ENCODE measurements around the gene CDK14.

CDK14 gene

DNA sequence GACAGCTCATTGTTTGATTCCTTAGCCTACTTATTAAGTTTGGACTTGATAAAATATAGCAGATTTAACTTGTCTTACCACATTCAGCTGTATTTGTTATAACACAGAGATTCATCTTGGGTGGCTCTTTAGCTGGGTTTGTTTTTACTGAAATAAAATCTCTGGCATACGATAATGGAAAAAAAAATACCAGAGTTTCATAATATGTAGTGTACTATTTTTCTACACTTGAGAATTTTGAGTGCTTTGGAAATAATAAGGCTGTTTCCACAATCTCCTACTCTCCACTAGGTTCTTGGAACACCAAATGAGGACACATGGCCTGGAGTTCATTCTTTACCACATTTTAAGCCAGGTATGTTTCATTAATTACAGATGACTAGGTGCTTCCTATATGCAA lies 449.5 kb downstream of the CDK14 start:
- H3K4me1 Mint-ChIP-seq, result peaks cover 2% of the 10 kb centered on the region
- H3K27me3 Mint-ChIP-seq, result no peaks in the 10 kb centered on the region
- H3K27ac Mint-ChIP-seq, result no peak overlapping the region
- no peaks in the 10 kb centered on the region for H3K36me3 Mint-ChIP-seq
- no peak overlapping the region for H3K4me3 Mint-ChIP-seq
- no peaks in the 10 kb centered on the region for H3K9me3 Mint-ChIP-seq

DNA sequence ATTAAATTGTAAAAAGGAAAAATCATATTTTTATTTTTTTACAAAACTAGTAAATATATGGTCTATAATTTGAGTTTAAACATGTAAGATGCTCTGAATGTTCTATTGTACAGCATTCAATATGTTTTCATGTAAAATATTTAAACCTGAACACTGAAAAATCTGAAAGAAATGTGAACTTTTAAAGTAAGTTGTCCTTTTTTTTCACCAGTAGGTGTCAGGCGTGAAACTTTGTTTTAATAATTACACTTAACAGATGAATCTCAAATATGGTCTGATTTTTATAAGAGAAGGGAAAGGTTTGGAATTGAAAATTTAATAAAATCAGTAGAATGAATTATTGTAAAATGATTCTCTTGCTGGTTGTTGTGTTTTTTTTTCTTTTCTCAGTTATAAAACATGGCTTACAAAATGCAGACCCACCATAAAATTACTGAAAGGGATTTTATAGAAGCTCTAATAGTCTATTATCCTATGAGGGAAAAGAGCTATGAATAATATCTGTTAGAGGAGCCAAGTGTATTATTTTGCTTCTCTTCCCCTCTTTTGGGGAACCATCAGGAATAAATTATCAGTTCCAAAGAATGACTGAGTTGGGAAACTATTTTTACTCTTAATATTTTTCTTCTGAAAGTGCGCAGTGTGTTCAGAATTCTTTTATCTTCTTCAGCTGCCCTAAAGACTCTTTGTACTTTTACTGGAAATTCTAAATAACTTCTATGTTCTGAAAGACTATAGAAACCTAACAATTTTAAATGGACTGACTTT lies 450.4 kb downstream of the CDK14 start:
- Mint-ChIP-seq H3K36me3 (no peaks in the 10 kb centered on the region), H3K27me3 (no peaks in the 10 kb centered on the region), H3K4me1 (peaks cover 11% of the 10 kb centered on the region), H3K4me3 (no peak overlapping the region), H3K9me3 (no peaks in the 10 kb centered on the region), H3K27ac (no peak overlapping the region)

GRCh38 chr7:91047636-91048035 lies 451.5 kb downstream of the CDK14 start:
- Mint-ChIP-seq H3K4me1 (peaks cover 11% of the 10 kb centered on the region), H3K36me3 (no peaks in the 10 kb centered on the region), H3K9me3 (no peaks in the 10 kb centered on the region), H3K27me3 (no peaks in the 10 kb centered on the region), H3K27ac (no peak overlapping the region), H3K4me3 (no peak overlapping the region)

DNA sequence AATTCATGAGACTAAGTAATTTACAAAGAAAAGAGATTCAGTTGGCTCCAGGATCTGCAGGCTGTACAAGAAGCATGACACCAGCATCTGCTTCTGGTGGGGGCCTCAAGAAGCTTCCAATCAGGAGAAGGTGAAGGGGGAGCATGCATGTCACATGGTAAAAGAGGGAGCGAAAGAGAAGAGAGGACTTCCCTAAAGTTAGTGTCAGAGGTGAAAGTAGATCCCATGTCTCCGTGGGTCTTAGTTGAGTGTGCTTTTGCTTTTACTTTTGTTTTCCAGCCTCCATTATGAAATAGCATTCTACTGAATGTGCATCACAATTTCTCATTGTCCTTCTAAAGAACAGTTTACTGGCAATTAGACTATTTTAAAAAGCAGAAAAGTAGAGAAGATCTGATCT lies 454.6 kb downstream of the CDK14 start:
- Mint-ChIP-seq H3K4me1 (peaks cover 11% of the 10 kb centered on the region), H3K9me3 (no peaks in the 10 kb centered on the region), H3K36me3 (no peaks in the 10 kb centered on the region), H3K4me3 (peak overlapping the region; percentile 39), H3K27me3 (no peaks in the 10 kb centered on the region), H3K27ac (peak overlapping the region; percentile 14)

- Mint-ChIP-seq H3K27me3 (no peaks in the 10 kb centered on the region), H3K27ac (no peak overlapping the region)
Measured at GRCh38 chr7:91051966-91052365, 455.8 kb downstream of the CDK14 start.

GRCh38 chr7:91054374-91054773 lies 458.3 kb downstream of the CDK14 start:
- no peaks in the 10 kb centered on the region for H3K27me3 Mint-ChIP-seq
- H3K27ac Mint-ChIP-seq, result no peak overlapping the region
- no peaks in the 10 kb centered on the region for H3K9me3 Mint-ChIP-seq
- no peak overlapping the region for H3K4me3 Mint-ChIP-seq
- no peaks in the 10 kb centered on the region for H3K36me3 Mint-ChIP-seq
- H3K4me1 Mint-ChIP-seq, result peaks cover 11% of the 10 kb centered on the region

More at GRCh38 chr7:91051966-91052365, 455.8 kb downstream of the CDK14 start:
- Mint-ChIP-seq H3K9me3 (no peaks in the 10 kb centered on the region), H3K36me3 (no peaks in the 10 kb centered on the region), H3K4me1 (peaks cover 11% of the 10 kb centered on the region), H3K4me3 (no peak overlapping the region)

- peaks cover 11% of the 10 kb centered on the region for H3K4me1 Mint-ChIP-seq
- H3K9me3 Mint-ChIP-seq, result no peaks in the 10 kb centered on the region
- H3K27me3 Mint-ChIP-seq, result no peaks in the 10 kb centered on the region
- H3K36me3 Mint-ChIP-seq, result no peaks in the 10 kb centered on the region
- H3K4me3 Mint-ChIP-seq, result no peak overlapping the region
- no peak overlapping the region for H3K27ac Mint-ChIP-seq
Measured at GRCh38 chr7:91055219-91055618, 459.1 kb downstream of the CDK14 start.

- peaks cover 10% of the 10 kb centered on the region for H3K9me3 Mint-ChIP-seq
Measured at GRCh38 chr7:91062713-91063112, 466.6 kb downstream of the CDK14 start.

GRCh38 chr7:91064052-91064451 lies 467.9 kb downstream of the CDK14 start:
- peaks cover 10% of the 10 kb centered on the region for H3K9me3 Mint-ChIP-seq
- H3K4me1 Mint-ChIP-seq, result no peaks in the 10 kb centered on the region
- H3K4me3 Mint-ChIP-seq, result no peak overlapping the region
- H3K36me3 Mint-ChIP-seq, result peaks cover 5% of the 10 kb centered on the region
- H3K27me3 Mint-ChIP-seq, result peaks cover 10% of the 10 kb centered on the region
- no peak overlapping the region for H3K27ac Mint-ChIP-seq

More at GRCh38 chr7:91062713-91063112, 466.6 kb downstream of the CDK14 start:
- Mint-ChIP-seq H3K36me3 (peaks cover 5% of the 10 kb centered on the region), H3K27ac (no peak overlapping the region), H3K4me3 (no peak overlapping the region), H3K27me3 (peaks cover 4% of the 10 kb centered on the region), H3K4me1 (no peaks in the 10 kb centered on the region)

DNA sequence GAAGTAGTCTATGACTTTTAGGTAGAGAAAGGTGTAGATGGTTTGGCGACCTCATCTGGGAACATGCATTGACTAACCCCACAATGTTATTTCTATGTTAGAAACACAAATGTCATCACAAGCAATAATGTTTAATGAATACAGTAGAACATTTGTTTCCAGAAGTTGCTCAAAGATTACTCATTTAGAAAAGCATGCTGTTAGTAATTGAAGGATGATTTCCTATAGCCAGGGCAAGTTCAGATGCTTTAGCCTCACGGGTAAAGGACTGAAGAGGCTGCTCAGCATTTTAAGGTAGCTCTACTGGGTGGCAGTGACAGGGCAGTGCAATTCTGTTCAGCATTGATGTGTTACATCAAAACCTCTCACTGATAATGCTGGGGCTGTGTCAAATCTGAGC lies 468.8 kb downstream of the CDK14 start:
- Mint-ChIP-seq H3K4me1 (no peaks in the 10 kb centered on the region), H3K36me3 (peaks cover 5% of the 10 kb centered on the region), H3K4me3 (no peak overlapping the region), H3K27ac (no peak overlapping the region), H3K27me3 (peaks cover 10% of the 10 kb centered on the region), H3K9me3 (peaks cover 10% of the 10 kb centered on the region)

GRCh38 chr7:91066627-91067026 lies 470.5 kb downstream of the CDK14 start:
- no peak overlapping the region for H3K27ac Mint-ChIP-seq

DNA sequence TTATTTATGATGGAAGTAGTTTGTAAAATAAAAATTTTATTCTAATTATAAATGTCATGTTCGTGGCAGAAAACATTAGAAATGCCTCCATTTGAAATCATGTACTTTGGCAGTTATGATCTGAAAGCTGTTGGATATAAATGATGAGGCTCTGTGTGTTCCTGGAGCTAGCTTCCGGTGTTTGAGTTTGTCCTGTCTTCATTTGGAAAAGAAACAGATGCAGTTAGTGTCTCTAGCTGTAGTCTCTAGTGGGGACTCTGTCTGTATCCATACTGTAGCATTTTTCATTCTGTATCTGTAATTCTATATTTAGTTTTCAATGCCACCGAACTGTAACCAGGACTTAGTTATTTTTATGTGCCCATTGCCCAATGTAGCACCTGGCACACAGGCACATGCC lies 471.1 kb downstream of the CDK14 start:
- H3K36me3 Mint-ChIP-seq, result peaks cover 4% of the 10 kb centered on the region
- H3K4me1 Mint-ChIP-seq, result no peaks in the 10 kb centered on the region
- no peak overlapping the region for H3K27ac Mint-ChIP-seq
- no peaks in the 10 kb centered on the region for H3K9me3 Mint-ChIP-seq
- peaks cover 12% of the 10 kb centered on the region for H3K27me3 Mint-ChIP-seq
- no peak overlapping the region for H3K4me3 Mint-ChIP-seq

More at GRCh38 chr7:91066627-91067026, 470.5 kb downstream of the CDK14 start:
- Mint-ChIP-seq H3K27me3 (peaks cover 12% of the 10 kb centered on the region), H3K4me1 (no peaks in the 10 kb centered on the region), H3K36me3 (peaks cover 4% of the 10 kb centered on the region), H3K4me3 (no peak overlapping the region), H3K9me3 (no peaks in the 10 kb centered on the region)

DNA sequence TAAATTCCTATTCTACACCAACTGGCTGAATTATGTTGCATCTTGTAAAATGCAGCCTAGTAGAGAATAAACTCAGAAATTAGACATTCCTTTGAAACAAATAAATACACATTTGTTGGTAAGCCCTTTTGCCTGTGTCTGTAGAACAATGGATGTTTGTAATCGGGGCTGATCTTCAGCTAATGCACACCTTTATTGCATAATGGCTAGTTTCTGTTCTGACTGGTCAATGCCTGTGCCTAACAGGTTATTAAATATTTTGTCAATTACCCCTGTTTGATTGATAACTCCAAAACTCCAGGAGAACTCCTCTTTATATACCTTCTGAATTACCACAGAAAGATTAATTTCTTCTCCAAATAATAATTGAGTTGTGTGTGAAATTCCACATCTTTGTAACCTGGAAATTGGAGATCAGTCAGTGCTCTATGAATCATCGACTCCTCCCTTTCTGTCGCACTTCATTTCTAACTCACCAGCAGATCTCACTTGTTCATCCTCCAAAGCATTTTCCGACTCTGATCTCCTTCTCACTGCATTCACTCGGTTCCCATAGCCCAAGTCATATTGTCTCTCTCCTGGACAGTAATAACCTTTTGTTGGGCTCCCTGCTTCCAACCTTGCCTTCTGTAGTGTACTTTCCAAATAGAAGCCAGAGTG lies 472.1 kb downstream of the CDK14 start:
- H3K27ac Mint-ChIP-seq, result no peak overlapping the region

GRCh38 chr7:91069146-91069545 lies 473.0 kb downstream of the CDK14 start:
- no peaks in the 10 kb centered on the region for H3K9me3 Mint-ChIP-seq
- H3K36me3 Mint-ChIP-seq, result peaks cover 1% of the 10 kb centered on the region
- no peaks in the 10 kb centered on the region for H3K4me1 Mint-ChIP-seq
- peaks cover 10% of the 10 kb centered on the region for H3K27me3 Mint-ChIP-seq
- no peak overlapping the region for H3K4me3 Mint-ChIP-seq
- H3K27ac Mint-ChIP-seq, result no peak overlapping the region

More for the DNA sequence above, 472.1 kb downstream of the CDK14 start:
- peaks cover 13% of the 10 kb centered on the region for H3K27me3 Mint-ChIP-seq
- no peaks in the 10 kb centered on the region for H3K9me3 Mint-ChIP-seq
- peaks cover 4% of the 10 kb centered on the region for H3K36me3 Mint-ChIP-seq
- H3K4me3 Mint-ChIP-seq, result no peak overlapping the region
- no peaks in the 10 kb centered on the region for H3K4me1 Mint-ChIP-seq

GRCh38 chr7:91079487-91079886 lies 483.4 kb downstream of the CDK14 start:
- no peak overlapping the region for H3K4me3 Mint-ChIP-seq
- H3K27ac Mint-ChIP-seq, result no peak overlapping the region
- H3K4me1 Mint-ChIP-seq, result peaks cover 18% of the 10 kb centered on the region
- H3K27me3 Mint-ChIP-seq, result no peaks in the 10 kb centered on the region
- no peaks in the 10 kb centered on the region for H3K36me3 Mint-ChIP-seq
- H3K9me3 Mint-ChIP-seq, result no peaks in the 10 kb centered on the region

DNA sequence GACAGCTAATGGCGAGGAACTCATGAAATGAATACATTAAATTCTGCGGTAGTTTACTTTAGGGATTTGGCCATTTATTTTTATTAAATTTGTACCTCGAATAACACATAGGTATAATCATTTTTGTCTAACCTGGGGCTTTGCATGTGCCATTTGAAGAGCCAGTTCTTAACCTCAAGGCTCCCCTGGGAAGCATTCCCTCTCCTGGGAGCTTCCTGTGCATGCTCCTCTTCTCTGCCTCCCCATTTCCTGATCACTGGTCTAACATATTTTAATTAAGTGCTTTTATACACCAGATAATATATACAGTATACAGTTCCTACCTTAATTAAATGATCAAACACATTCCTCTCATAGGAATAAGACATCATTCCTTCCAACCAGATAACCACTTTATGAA lies 484.2 kb downstream of the CDK14 start:
- Mint-ChIP-seq H3K27ac (no peak overlapping the region), H3K9me3 (no peaks in the 10 kb centered on the region), H3K4me1 (peaks cover 27% of the 10 kb centered on the region), H3K27me3 (no peaks in the 10 kb centered on the region), H3K4me3 (no peak overlapping the region), H3K36me3 (no peaks in the 10 kb centered on the region)
